ENCODE measurements around the gene TAF6.

DNA sequence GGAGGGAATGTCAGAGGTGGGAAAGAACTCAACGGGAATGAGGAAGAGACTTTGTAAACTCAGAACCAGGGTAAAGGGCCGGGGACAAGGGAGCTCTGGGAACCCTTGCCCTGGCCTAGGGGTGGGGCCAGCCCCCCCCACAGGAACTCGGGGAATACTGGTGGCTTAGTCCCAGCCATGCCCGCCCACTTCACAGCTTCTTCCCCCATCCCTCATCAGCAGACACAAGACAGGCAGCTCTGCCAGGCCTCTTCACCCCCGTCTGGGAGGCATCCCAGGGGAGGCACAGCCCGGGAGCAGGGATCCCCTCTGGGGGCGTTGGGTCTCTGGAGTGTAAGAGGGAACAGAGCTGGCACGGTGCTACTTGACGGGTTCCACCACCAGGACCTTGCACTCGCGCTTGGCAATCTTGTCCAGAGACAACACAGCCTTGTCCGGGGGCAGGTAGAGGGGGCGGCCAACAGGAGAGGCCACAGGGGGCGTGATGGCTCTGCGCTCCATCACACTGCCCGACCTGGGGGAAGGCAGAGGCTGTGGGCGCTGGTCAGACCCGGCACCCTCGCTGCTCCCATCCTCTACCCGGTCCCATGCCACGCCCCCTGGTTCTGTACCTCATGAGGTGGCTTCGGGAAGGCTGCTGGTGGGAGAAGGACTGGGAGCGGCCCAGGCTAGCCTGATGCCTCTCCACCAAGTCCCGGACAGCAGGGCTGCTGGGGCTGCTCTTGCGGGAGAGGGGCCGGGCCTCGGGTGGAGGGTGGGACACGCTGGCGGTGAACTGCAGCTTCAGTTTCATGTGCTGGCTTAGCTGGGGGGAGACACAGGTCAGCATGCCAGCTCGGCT, 35.7 kb upstream of the TAF6 start:
- TF ChIP-seq, protein P1, sequence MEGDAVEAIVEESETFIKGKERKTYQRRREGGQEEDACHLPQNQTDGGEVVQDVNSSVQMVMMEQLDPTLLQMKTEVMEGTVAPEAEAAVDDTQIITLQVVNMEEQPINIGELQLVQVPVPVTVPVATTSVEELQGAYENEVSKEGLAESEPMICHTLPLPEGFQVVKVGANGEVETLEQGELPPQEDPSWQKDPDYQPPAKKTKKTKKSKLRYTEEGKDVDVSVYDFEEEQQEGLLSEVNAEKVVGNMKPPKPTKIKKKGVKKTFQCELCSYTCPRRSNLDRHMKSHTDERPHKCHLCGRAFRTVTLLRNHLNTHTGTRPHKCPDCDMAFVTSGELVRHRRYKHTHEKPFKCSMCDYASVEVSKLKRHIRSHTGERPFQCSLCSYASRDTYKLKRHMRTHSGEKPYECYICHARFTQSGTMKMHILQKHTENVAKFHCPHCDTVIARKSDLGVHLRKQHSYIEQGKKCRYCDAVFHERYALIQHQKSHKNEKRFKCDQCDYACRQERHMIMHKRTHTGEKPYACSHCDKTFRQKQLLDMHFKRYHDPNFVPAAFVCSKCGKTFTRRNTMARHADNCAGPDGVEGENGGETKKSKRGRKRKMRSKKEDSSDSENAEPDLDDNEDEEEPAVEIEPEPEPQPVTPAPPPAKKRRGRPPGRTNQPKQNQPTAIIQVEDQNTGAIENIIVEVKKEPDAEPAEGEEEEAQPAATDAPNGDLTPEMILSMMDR (conservative IDR thresholded peaks at IDR 0.05; ENCODE audit: low read depth, low read length) = no peak
- no peak for TF ChIP-seq NFE2L2 (IDR thresholded peaks at IDR 0.05; ENCODE audit: low read depth, low read length)
- TF ChIP-seq POLR2A (IDR thresholded peaks at IDR 0.05; ENCODE audit: low read depth, low read length) = no peak
- TF ChIP-seq CEBPB (IDR thresholded peaks at IDR 0.05; ENCODE audit: low read depth, low read length) = no peak
- no peak for TF ChIP-seq RCOR1 (IDR thresholded peaks at IDR 0.05; ENCODE audit: insufficient replicate concordance, low read length)
